GM23338 (cell line): ENCODE results near the gene ATN1. TPM values are rescaled to one million over a fixed set of nuclear protein-coding genes. Genes with fewer than 3 reads are reported as not detected.

Source experiments
- ATAC-seq: fragments of 200-7000 bp; cut with Tn5 transposase; 3 replicates; pipeline ENCODE4 v1.9.1; 2020
- DNase-seq: peaks from one replicate; pipeline ENCODE4 v3.0.0-alpha.2; 2015; ENCODE audit warnings: low spot score
- H2AFZ ChIP-seq: fragments of 200-600 bp; sonication (generic); 2 replicates; pipeline ENCODE4 v1.8.0; 2016; ENCODE audit warnings: antibody characterized with exemption, mild to moderate bottlenecking, moderate library complexity
- H3F3A ChIP-seq: fragments of 200-600 bp; sonication (generic); replicated peaks from 2 replicates; pipeline ENCODE4 v1.8.0; 2017; ENCODE audit warnings: antibody characterized with exemption, mixed run types, low read depth
- H3K27ac ChIP-seq: fragments of 200-600 bp; sonication (generic); 2 replicates; pipeline ENCODE4 v1.6.1; 2016; ENCODE audit warnings: low read depth
- H3K27me3 ChIP-seq: fragments of 200-600 bp; sonication (generic); 2 replicates; pipeline ENCODE4 v1.8.0; 2016; ENCODE audit warnings: mild to moderate bottlenecking, mixed run types, moderate library complexity; ENCODE audit not compliant: insufficient read depth
- H3K36me3 ChIP-seq: fragments of 200-600 bp; sonication (generic); 2 replicates; pipeline ENCODE4 v1.8.0; 2016; ENCODE audit warnings: mild to moderate bottlenecking; ENCODE audit not compliant: insufficient read depth
- H3K4me1 ChIP-seq: fragments of 200-600 bp; sonication (generic); 2 replicates; pipeline ENCODE4 v1.8.0; 2016; ENCODE audit warnings: mild to moderate bottlenecking, moderate library complexity; ENCODE audit not compliant: insufficient read depth
- H3K4me2 ChIP-seq: fragments of 200-600 bp; sonication (generic); 2 replicates; pipeline ENCODE4 v1.7.1; 2017; ENCODE audit warnings: mixed run types
- H3K4me3 ChIP-seq: fragments of 200-600 bp; sonication (generic); 2 replicates; pipeline ENCODE4 v1.6.1; 2016; ENCODE audit warnings: mixed run types
- H3K79me2 ChIP-seq: fragments of 200-600 bp; sonication (generic); replicated peaks from 2 replicates; pipeline ENCODE4 v1.8.0; 2017; ENCODE audit warnings: mild to moderate bottlenecking; ENCODE audit not compliant: insufficient read depth
- H3K9me2 ChIP-seq: fragments of 200-600 bp; sonication (generic); 2 replicates; pipeline ENCODE4 v1.8.0; 2017; ENCODE audit not compliant: insufficient read depth
- H4K20me1 ChIP-seq: fragments of 200-600 bp; sonication (generic); replicated peaks from 2 replicates; pipeline ENCODE4 v1.8.0; 2017; ENCODE audit warnings: mild to moderate bottlenecking; ENCODE audit not compliant: insufficient read depth
- H3K27ac Mint-ChIP-seq: 2 replicates; pipeline ENCODE4 v1.8.0; 2020; ENCODE audit warnings: inconsistent platforms, mild to moderate bottlenecking, moderate library complexity, mixed read lengths
- H3K27me3 Mint-ChIP-seq: 3 replicates; pipeline ENCODE4 v1.8.0; 2022; ENCODE audit warnings: low read depth, mild to moderate bottlenecking, moderate library complexity, mixed read lengths, inconsistent platforms; ENCODE audit not compliant: insufficient read depth, poor library complexity
- H3K36me3 Mint-ChIP-seq: 3 replicates; pipeline ENCODE4 v1.8.0; 2021; ENCODE audit warnings: low read depth, mild to moderate bottlenecking, inconsistent platforms, moderate library complexity, mixed read lengths
- H3K4me1 Mint-ChIP-seq: 3 replicates; pipeline ENCODE4 v1.8.0; 2020; ENCODE audit warnings: mild to moderate bottlenecking, inconsistent platforms, mixed read lengths
- H3K4me3 Mint-ChIP-seq: 3 replicates; pipeline ENCODE4 v1.8.0; 2021; ENCODE audit warnings: moderate library complexity, mild to moderate bottlenecking, inconsistent platforms, mixed read lengths
- H3K9me3 Mint-ChIP-seq: 3 replicates; pipeline ENCODE4 v1.8.0; 2020; ENCODE audit warnings: moderate library complexity, mild to moderate bottlenecking, inconsistent platforms, mixed read lengths
- CREB1 ChIP-seq: fragments of 250-450 bp; sonication (Bioruptor Pico); IDR thresholded peaks from 2 replicates; pipeline ENCODE4 v1.5.0; 2020; ENCODE audit warnings: low read depth, mild to moderate bottlenecking, moderate library complexity
- ETS1 ChIP-seq: IDR thresholded peaks from 2 replicates; pipeline ENCODE4 v1.6.1; 2016; ENCODE audit warnings: antibody characterized with exemption
- EZH2 ChIP-seq: fragments of 200-600 bp; sonication (generic); IDR thresholded peaks from one replicate; pipeline ENCODE4 v1.8.0; 2017; ENCODE audit warnings: antibody characterized with exemption, mild to moderate bottlenecking, low read depth; ENCODE audit not compliant: unreplicated experiment
- EZH2phosphoT487 ChIP-seq: fragments of 200-600 bp; sonication (generic); IDR thresholded peaks from one replicate; pipeline ENCODE4 v1.8.1; 2018; ENCODE audit warnings: antibody characterized with exemption; ENCODE audit not compliant: unreplicated experiment
- JUNB ChIP-seq: IDR thresholded peaks from one replicate; pipeline ENCODE4 v1.6.1; 2016; ENCODE audit warnings: antibody characterized with exemption; ENCODE audit not compliant: unreplicated experiment
- NANOG ChIP-seq: IDR thresholded peaks from 2 replicates; pipeline ENCODE4 v1.6.1; 2016; ENCODE audit warnings: antibody characterized with exemption, borderline replicate concordance
- STAT1 ChIP-seq: IDR thresholded peaks from one replicate; pipeline ENCODE4 v1.6.1; 2016; ENCODE audit warnings: antibody characterized with exemption; ENCODE audit not compliant: unreplicated experiment
- ZNF114 ChIP-seq: fragments of 250-450 bp; sonication (Bioruptor Pico); IDR thresholded peaks from 2 replicates; pipeline ENCODE4 v1.5.0; 2020; ENCODE audit warnings: mild to moderate bottlenecking, moderate library complexity
- ZNF331 ChIP-seq: fragments of 250-450 bp; sonication (Bioruptor Pico); IDR thresholded peaks from 2 replicates; pipeline ENCODE4 v1.5.0; 2020; ENCODE audit warnings: low read depth, mild to moderate bottlenecking, moderate library complexity
- polyA plus RNA-seq: library from polyadenylated mRNA; unstranded; fragments of >200 nt; fragmentation: Nextera tagmentation; extraction: Ambion mirVana; gene quantifications from 2 replicates; pipeline ENCODE4 v1.2.1, GENCODE V29; 2016
- total RNA-seq: library from RNA; depleted of rRNA; stranded (reverse); fragments of >200 nt; shearing (Covaris generic); gene quantifications from 2 replicates; pipeline ENCODE4 v1.2.3, GENCODE V29; 2014
- TF ChIP-seq, protein P1 (sequence below): fragments of 250-450 bp; sonication (Bioruptor Pico); IDR thresholded peaks from 2 replicates; pipeline ENCODE4 v1.5.0; 2020; ENCODE audit warnings: mild to moderate bottlenecking, moderate library complexity

Gene ATN1
- total and polyA plus RNA-seq, 2 experiments from 2014 or later, result 27.2 to 49.6 TPM

DNA sequence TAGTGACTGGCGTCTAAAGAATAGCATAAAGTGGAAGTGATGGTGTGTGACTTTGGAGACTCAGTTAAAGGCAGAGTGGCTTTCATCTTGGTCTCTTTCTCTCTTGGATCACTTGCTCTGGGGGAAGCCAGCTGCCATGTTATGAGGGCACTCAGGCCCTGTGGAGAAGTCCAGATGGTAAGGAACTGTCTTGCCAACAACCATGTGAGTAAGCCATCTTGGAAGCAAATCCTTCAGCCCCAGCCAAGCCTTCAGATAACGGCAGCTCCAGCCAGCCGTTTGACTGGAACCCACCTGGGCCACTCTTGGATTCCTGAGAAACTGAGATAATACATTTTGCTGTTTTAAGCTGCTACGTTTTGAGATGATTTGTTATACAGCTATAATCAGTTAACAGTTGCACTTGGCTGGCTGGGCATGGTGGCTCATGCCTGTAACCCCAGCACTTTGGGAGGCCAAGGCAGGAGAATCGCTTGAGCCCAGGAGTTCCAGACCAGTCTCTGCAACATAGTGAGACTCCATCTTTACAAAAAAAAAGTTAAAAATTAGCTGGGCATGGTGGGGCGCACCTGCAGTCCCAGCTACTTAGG is 30.8 kb upstream of the ATN1 start:
- Mint-ChIP-seq H3K4me1 (no peaks in the 10 kb centered on the region; the same call in 2 of the 3 replicates), H3K36me3 (no peaks in the 10 kb centered on the region), H3K9me3 (no peaks in the 10 kb centered on the region; the same call in 2 of the 3 replicates), H3K4me3 (no peak overlapping the region; the same call in 2 of the 3 replicates), H3K27ac (no peak overlapping the region), H3K27me3 (peaks cover 11% of the 10 kb centered on the region)
- ATAC-seq (no peak), DNase-seq (no peak)
- H3K36me3 ChIP-seq, result no peaks in the 10 kb centered on the region
- no peaks in the 10 kb centered on the region for H3K9me2 ChIP-seq
- no peak overlapping the region for H3K4me2 ChIP-seq
- H3F3A ChIP-seq, result 0 out of 2 replicates have a peak, but pooled peaks cover 6% of the 10 kb centered on the region
- H3K27ac ChIP-seq, result no peak overlapping the region
- H3K4me1 ChIP-seq, result no peaks in the 10 kb centered on the region; the same call in 1 of the 2 replicates
- H3K4me3 ChIP-seq, result no peak overlapping the region
- H2AFZ ChIP-seq, result no peak overlapping the region
- no peak for TF ChIP-seq ZNF331 (CRISPR knock-in tag)
- no peak for TF ChIP-seq JUNB
- no peak for TF ChIP-seq ETS1
- TF ChIP-seq ZNF114 (CRISPR knock-in tag), result no peak
- no peak for TF ChIP-seq EZH2phosphoT487
- TF ChIP-seq NANOG, result no peak
- TF ChIP-seq STAT1, result no peak
- TF ChIP-seq CREB1 (CRISPR knock-in tag), result no peak
- TF ChIP-seq EZH2, result no peak
- TF ChIP-seq, protein P1, sequence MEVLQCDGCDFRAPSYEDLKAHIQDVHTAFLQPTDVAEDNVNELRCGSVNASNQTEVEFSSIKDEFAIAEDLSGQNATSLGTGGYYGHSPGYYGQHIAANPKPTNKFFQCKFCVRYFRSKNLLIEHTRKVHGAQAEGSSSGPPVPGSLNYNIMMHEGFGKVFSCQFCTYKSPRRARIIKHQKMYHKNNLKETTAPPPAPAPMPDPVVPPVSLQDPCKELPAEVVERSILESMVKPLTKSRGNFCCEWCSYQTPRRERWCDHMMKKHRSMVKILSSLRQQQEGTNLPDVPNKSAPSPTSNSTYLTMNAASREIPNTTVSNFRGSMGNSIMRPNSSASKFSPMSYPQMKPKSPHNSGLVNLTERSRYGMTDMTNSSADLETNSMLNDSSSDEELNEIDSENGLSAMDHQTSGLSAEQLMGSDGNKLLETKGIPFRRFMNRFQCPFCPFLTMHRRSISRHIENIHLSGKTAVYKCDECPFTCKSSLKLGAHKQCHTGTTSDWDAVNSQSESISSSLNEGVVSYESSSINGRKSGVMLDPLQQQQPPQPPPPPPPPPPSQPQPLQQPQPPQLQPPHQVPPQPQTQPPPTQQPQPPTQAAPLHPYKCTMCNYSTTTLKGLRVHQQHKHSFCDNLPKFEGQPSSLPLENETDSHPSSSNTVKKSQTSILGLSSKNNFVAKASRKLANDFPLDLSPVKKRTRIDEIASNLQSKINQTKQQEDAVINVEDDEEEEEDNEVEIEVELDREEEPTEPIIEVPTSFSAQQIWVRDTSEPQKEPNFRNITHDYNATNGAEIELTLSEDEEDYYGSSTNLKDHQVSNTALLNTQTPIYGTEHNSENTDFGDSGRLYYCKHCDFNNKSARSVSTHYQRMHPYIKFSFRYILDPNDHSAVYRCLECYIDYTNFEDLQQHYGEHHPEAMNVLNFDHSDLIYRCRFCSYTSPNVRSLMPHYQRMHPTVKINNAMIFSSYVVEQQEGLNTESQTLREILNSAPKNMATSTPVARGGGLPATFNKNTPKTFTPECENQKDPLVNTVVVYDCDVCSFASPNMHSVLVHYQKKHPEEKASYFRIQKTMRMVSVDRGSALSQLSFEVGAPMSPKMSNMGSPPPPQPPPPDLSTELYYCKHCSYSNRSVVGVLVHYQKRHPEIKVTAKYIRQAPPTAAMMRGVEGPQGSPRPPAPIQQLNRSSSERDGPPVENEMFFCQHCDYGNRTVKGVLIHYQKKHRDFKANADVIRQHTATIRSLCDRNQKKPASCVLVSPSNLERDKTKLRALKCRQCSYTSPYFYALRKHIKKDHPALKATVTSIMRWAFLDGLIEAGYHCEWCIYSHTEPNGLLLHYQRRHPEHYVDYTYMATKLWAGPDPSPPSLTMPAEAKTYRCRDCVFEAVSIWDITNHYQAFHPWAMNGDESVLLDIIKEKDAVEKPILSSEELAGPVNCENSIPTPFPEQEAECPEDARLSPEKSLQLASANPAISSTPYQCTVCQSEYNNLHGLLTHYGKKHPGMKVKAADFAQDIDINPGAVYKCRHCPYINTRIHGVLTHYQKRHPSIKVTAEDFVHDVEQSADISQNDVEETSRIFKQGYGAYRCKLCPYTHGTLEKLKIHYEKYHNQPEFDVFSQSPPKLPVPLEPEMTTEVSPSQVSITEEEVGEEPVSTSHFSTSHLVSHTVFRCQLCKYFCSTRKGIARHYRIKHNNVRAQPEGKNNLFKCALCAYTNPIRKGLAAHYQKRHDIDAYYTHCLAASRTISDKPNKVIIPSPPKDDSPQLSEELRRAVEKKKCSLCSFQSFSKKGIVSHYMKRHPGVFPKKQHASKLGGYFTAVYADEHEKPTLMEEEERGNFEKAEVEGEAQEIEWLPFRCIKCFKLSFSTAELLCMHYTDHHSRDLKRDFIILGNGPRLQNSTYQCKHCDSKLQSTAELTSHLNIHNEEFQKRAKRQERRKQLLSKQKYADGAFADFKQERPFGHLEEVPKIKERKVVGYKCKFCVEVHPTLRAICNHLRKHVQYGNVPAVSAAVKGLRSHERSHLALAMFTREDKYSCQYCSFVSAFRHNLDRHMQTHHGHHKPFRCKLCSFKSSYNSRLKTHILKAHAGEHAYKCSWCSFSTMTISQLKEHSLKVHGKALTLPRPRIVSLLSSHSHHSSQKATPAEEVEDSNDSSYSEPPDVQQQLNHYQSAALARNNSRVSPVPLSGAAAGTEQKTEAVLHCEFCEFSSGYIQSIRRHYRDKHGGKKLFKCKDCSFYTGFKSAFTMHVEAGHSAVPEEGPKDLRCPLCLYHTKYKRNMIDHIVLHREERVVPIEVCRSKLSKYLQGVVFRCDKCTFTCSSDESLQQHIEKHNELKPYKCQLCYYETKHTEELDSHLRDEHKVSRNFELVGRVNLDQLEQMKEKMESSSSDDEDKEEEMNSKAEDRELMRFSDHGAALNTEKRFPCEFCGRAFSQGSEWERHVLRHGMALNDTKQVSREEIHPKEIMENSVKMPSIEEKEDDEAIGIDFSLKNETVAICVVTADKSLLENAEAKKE, result no peak
- H3K27me3 ChIP-seq, result no peaks in the 10 kb centered on the region
- no peaks in the 10 kb centered on the region for H3K79me2 ChIP-seq
- H4K20me1 ChIP-seq, result no peaks in the 10 kb centered on the region
